A549 (cell line): ENCODE results near the gene TMF1. TPM values are rescaled to one million over a fixed set of nuclear protein-coding genes. Genes with fewer than 3 reads are reported as not detected.

Experiments
- ATAC-seq, 2 experiments: fragments of 200-7000 bp in 1 of 2; fragments of >200 bp in 1 of 2; cut with Nextera tagmentation in 1 of 2; cut with Tn5 transposase in 1 of 2; 3 replicates each; pipeline versions ENCODE4 v1.8.0 to v1.9.1; 2018 to 2020; ENCODE audit warnings: mild to moderate bottlenecking in 1 of 2, moderate library complexity in 1 of 2
- CTCF ChIA-PET: fragments of 300-600 bp; sonication (Branson Sonifier 250); formaldehyde crosslinking; extraction: SDS; loops from one replicate; lab custom pipeline; 2021; ENCODE audit warnings: antibody characterized with exemption, inconsistent platforms; lab: Yijun Ruan, JAX
- POLR2A ChIA-PET: fragments of 350-600 bp; formaldehyde crosslinking; extraction: SDS; loops from one replicate; lab custom pipeline; 2021; ENCODE audit warnings: antibody characterized with exemption, inconsistent platforms; lab: Yijun Ruan, JAX
- DNase-seq, 2 experiments: peaks; one replicate each; pipeline versions ENCODE4 v3.0.0 to v3.0.0-alpha.2; 2011 to 2016; ENCODE audit warnings: low read depth in 1 of 2, low spot score in 1 of 2
- FAIRE-seq: peaks from 2 replicates; lab custom pipeline; 2011; peaks lifted over from hg19 to GRCh38; lab: Jason Lieb, UNC
- H3K27ac ChIP-seq, 2 experiments: fragments of >200 bp; sonication (Bioruptor Twin); formaldehyde crosslinking; 3 replicates each; pipeline ENCODE4 v1.5.1; 2016 to 2017
- H3K4me1 ChIP-seq: fragments of >200 bp; sonication (Bioruptor Twin); formaldehyde crosslinking; 3 replicates; pipeline ENCODE4 v1.6.1; 2016
- H3K4me2 ChIP-seq: fragments of >200 bp; sonication (Bioruptor Twin); formaldehyde crosslinking; 3 replicates; pipeline ENCODE4 v1.6.1; 2016
- H3K4me3 ChIP-seq: fragments of >200 bp; sonication (Bioruptor Twin); formaldehyde crosslinking; 3 replicates; pipeline ENCODE4 v1.5.1; 2016
- H3K9me3 ChIP-seq: fragments of >200 bp; sonication (Bioruptor Twin); formaldehyde crosslinking; 3 replicates; pipeline ENCODE4 v1.6.1; 2016
- BHLHE40 ChIP-seq: IDR thresholded peaks from 2 replicates; pipeline ENCODE4 v1.6.1; 2012; ENCODE audit warnings: low read depth, low read length, inconsistent platforms
- CBX2 ChIP-seq: fragments of 200-600 bp; sonication (generic); IDR thresholded peaks from 2 replicates; pipeline ENCODE4 v1.6.1; 2016; ENCODE audit warnings: low read depth, mild to moderate bottlenecking, borderline replicate concordance
- CEBPB ChIP-seq, 2 experiments: fragments of >200 bp in 1 of 2; sonication (Bioruptor Twin) in 1 of 2; formaldehyde crosslinking in 1 of 2; IDR thresholded peaks; 2 replicates each; pipeline ENCODE4 v1.6.1; 2012 to 2016
- E2F6 ChIP-seq: IDR thresholded peaks from 2 replicates; pipeline ENCODE4 v1.6.1; 2012; ENCODE audit warnings: low read depth, borderline replicate concordance
- HES2 ChIP-seq: fragments of >200 bp; sonication (Bioruptor Twin); formaldehyde crosslinking; IDR thresholded peaks from 2 replicates; pipeline ENCODE4 v1.6.1; 2016
- HMGXB4 ChIP-seq: fragments of 250-450 bp; sonication (Bioruptor Pico); IDR thresholded peaks from 2 replicates; pipeline ENCODE4 v1.5.0; 2021; ENCODE audit warnings: mild to moderate bottlenecking, moderate library complexity, borderline replicate concordance
- HOXB13 ChIP-seq: fragments of 250-450 bp; sonication (Bioruptor Pico); IDR thresholded peaks from 2 replicates; pipeline ENCODE4 v1.5.0; 2020; ENCODE audit warnings: low read depth, mild to moderate bottlenecking, moderate library complexity
- HOXB5 ChIP-seq: fragments of 250-450 bp; sonication (Bioruptor Pico); IDR thresholded peaks from 2 replicates; pipeline ENCODE4 v1.5.0; 2020; ENCODE audit warnings: mild to moderate bottlenecking, moderate library complexity
- KDM1A ChIP-seq: fragments of 200-600 bp; sonication (generic); IDR thresholded peaks from 2 replicates; pipeline ENCODE4 v1.6.1; 2016; ENCODE audit warnings: low read depth, mild to moderate bottlenecking
- MAZ ChIP-seq: fragments of 150-350 bp; IDR thresholded peaks from 2 replicates; pipeline ENCODE4 v1.6.1; 2014; ENCODE audit warnings: antibody characterized with exemption, low read depth, low read length, borderline replicate concordance
- RCOR1 ChIP-seq: fragments of 150-350 bp; IDR thresholded peaks from 2 replicates; pipeline ENCODE4 v1.6.1; 2014; ENCODE audit warnings: antibody characterized with exemption, low read length, low read depth
- RNF2 ChIP-seq: fragments of 200-600 bp; sonication (generic); IDR thresholded peaks from 2 replicates; pipeline ENCODE4 v1.6.1; 2016; ENCODE audit warnings: low read depth, mild to moderate bottlenecking, antibody characterized with exemption, moderate library complexity, borderline replicate concordance
- TFCP2L1 ChIP-seq: fragments of 250-450 bp; sonication (Bioruptor Pico); IDR thresholded peaks from 2 replicates; pipeline ENCODE4 v1.5.0; 2021; ENCODE audit warnings: mild to moderate bottlenecking
- WGBS: methylation state at CpG from one replicate; pipeline ENCODE4 v1.1.6; 2017; ENCODE audit errors: missing lambda C conversion rate; 5-methylcytosine and 5-hydroxymethylcytosine counted together
- polyA plus RNA-seq, 4 experiments: library from polyadenylated mRNA; depleted of rRNA in 3 of 4; stranded (reverse); fragments of >200 nt; fragmentation: RNase III in 1 of 4; extraction: RNeasy Plus Mini Kit Qiagen cat#74134 plus additional on column Dnase treatment in 1 of 4; gene quantifications; 2 replicates in 3 of 4; 3 replicates in 1 of 4; pipeline ENCODE4 v1.2.3, GENCODE V29; 2011 to 2017

The TMF1 gene
- polyA plus RNA-seq, 2 of the 4 experiments (the other 2 are of a cell fraction): 13.7 to 17.2 TPM

DNA sequence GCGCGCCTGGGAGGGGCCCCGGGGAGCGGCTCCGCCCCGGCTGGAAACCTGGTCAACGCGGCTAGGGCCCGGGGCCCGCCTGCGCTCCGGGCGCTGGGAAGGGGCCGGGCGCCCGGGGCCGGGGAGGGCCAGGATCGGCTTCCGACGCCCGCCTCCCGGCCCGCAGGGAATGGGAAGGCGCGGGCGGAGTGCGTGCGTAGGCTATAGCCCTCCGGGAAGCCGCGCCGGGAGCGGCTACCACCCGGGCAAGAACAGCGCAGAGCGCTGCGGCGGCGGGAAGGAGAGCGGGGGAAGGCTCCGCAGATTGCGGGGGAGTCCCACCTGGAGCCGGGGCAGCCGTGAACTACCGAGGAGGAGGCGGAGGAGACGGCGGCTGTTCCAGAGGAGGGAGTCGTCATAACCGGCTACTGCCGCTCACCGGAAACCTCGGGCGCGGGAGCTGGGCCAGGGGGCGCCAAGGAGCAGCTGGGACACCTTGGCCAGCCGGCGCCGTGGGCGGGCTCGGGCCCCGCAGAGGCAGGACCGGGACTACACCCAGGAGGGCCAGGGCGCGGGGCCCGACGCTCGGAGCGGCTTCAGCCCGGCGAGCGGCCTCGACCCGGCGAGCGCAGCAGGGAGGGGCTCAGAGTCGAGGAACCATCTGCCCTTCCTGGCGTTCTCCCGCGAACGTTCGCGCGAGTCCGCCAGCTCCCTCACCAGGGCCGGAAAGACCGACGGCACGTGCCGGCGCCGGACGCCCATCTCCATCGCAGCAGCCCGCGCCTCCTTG, 38.7 kb downstream of the TMF1 start, which contains the start of gene EOGT (continued):
- TF ChIP-seq HOXB5 (CRISPR knock-in tag) (peak; percentile 38; the same call in 1 of the 2 replicates), E2F6 (peak; percentile 94), KDM1A (no peak), RNF2 (no peak), BHLHE40 (peak; percentile 87), HOXB13 (CRISPR knock-in tag) (peak; percentile 45; the same call in 1 of the 2 replicates), RCOR1 (no peak), CBX2 (no peak), HMGXB4 (CRISPR knock-in tag) (peak; percentile 85), MAZ (0 out of 2 replicates have a peak, but pooled peaks have one; percentile 16), HES2 (no peak), TFCP2L1 (CRISPR knock-in tag) (no peak)

GRCh38 chr3:69012800-69013252, 39.3 kb downstream of the TMF1 start:
- 27% methylated on average over 10 of the region's 36 CpGs for WGBS
- peak; percentile 30 to 48 for DNase-seq
- H3K27ac ChIP-seq: peak overlapping the region; percentile 89 to 100

More at GRCh38 chr3:69012800-69013252, 39.3 kb downstream of the TMF1 start:
- no peak for FAIRE-seq
- H3K4me2 ChIP-seq: peak overlapping the region; percentile 71
- no peak for TF ChIP-seq TFCP2L1 (CRISPR knock-in tag)
- no peak for TF ChIP-seq HMGXB4 (CRISPR knock-in tag)
- no peak for TF ChIP-seq CEBPB (IDR thresholded peaks at IDR 0.05)
- TF ChIP-seq HOXB13 (CRISPR knock-in tag): no peak
- CTCF ChIA-PET: interaction anchor here (1.1 to 2.1 kb wide), 4 partner anchors 12 to 41 kb away, joined by 3 to 7 read pairs (median 4); no protein-coding TSS in a partner anchor
- peak overlapping the region; percentile 57 for H3K4me3 ChIP-seq
- peaks cover 13% of the 10 kb centered on the region; the same call in 2 of the 3 replicates for H3K4me1 ChIP-seq
- H3K9me3 ChIP-seq: no peaks in the 10 kb centered on the region
- POLR2A ChIA-PET: interaction anchor here (1.0 kb wide), 1 partner anchor 40 kb away, joined by 3 read pairs; no protein-coding TSS in a partner anchor
- ATAC-seq: peak; percentile 63 to 83
